HPDE6-E6E7 (cell line): ENCODE measurements around the gene GNGT2.

ENCODE experiments used
- DNase-seq: peaks from one replicate; pipeline ENCODE4 v3.0.0; 2011; ENCODE audit warnings: missing footprints; ENCODE audit errors: extremely low spot score

The GNGT2 gene

GRCh38 chr17:49210158-49211029 lies at the start of gene GNGT2, which contains the start of gene ABI3:
Gene GNGT2, minus strand, starts transcription at chr17:49210574. Its CDS starts 3,152 bp downstream, at chr17:49207422.
Gene ABI3, plus strand, starts transcription at chr17:49210707. Its CDS starts 18 bp downstream, at chr17:49210725.
- DNase-seq = no peak

- DNase-seq = no peak
These were observed 49.3 kb upstream of the GNGT2 start for GRCh38 chr17:49259663-49260010.

GRCh38 chr17:49258394-49258793 lies 48.0 kb upstream of the GNGT2 start:
- no peak for DNase-seq

GRCh38 chr17:49255125-49255524 lies 44.8 kb upstream of the GNGT2 start:
- DNase-seq = no peak

GRCh38 chr17:49254066-49254465 lies 43.7 kb upstream of the GNGT2 start:
- no peak for DNase-seq

GRCh38 chr17:49252148-49252695 lies 41.8 kb upstream of the GNGT2 start:
- DNase-seq = no peak

GRCh38 chr17:49249890-49250522 lies 39.6 kb upstream of the GNGT2 start:
- DNase-seq = no peak

- DNase-seq = no peak
These were observed 39.0 kb upstream of the GNGT2 start for GRCh38 chr17:49249292-49249794.

GRCh38 chr17:49247944-49248343 lies 37.6 kb upstream of the GNGT2 start:
- no peak for DNase-seq

GRCh38 chr17:49244839-49245238 lies 34.5 kb upstream of the GNGT2 start:
- DNase-seq = no peak

GRCh38 chr17:49242813-49243212 lies 32.4 kb upstream of the GNGT2 start:
- DNase-seq = no peak

- no peak for DNase-seq
These were observed 31.5 kb upstream of the GNGT2 start for GRCh38 chr17:49241692-49242397.

GRCh38 chr17:49241040-49241439 lies 30.7 kb upstream of the GNGT2 start:
- DNase-seq = no peak

GRCh38 chr17:49240619-49241018 lies 30.2 kb upstream of the GNGT2 start:
- DNase-seq = no peak

GRCh38 chr17:49239963-49240362 lies 29.6 kb upstream of the GNGT2 start:
- DNase-seq = no peak

- DNase-seq = no peak
These were observed 25.5 kb upstream of the GNGT2 start for GRCh38 chr17:49235896-49236295.

GRCh38 chr17:49234509-49235080 lies 24.2 kb upstream of the GNGT2 start:
- DNase-seq = no peak

GRCh38 chr17:49231563-49231894 lies 21.2 kb upstream of the GNGT2 start:
- no peak for DNase-seq

- peak; percentile 88 for DNase-seq
These were observed 20.5 kb upstream of the GNGT2 start, which contains the start of gene PHOSPHO1 for GRCh38 chr17:49230636-49231562. Gene PHOSPHO1, minus strand, starts transcription at chr17:49230787. Its CDS starts 4,096 bp downstream, at chr17:49226691.

- DNase-seq = no peak
These were observed 19.6 kb upstream of the GNGT2 start for GRCh38 chr17:49229805-49230600.
